Stimulated activated CD8-positive, alpha-beta memory T cell treated with anti-CD3 and anti-CD28 coated beads, Interleukin-7, amount 100 ng/mL, for 48 hours (primary cell): ENCODE measurements around the gene NINJ1.
"Not testable (repeated sequence)": the region's sequence is repeated elsewhere in the genome, so short reads cannot be mapped to it uniquely, and the experiment has no call there.

Source experiments
- DNase-seq, 2 donors: peaks; one replicate each; pipeline ENCODE4 v3.0.0-alpha.2; 2020; ENCODE audit warnings: low read depth in 1 of 2; ENCODE audit errors: extremely low read depth in 1 of 2

Gene NINJ1

DNA sequence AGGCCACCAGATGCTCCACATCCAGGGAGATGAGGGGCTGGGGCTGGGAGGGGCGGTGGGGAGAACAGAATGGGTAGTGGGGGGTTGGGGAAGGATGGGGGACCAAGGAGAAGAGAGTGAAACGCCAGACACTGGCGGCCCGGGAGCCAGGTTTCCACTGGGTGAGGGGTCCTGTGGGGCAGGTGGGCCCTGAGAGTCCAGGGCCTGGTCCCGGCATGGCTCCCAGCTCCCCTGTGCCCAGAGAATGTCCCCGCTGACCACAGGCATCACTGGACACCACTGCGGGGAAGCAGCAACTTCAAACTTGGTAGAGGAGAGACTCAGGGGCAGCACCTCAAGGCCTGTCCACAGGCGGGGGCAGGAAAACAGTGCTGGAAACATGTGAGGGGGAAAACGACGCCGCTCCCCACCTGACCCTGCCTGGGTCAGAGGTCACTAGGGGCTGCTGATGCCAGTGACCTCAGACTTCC, 13.2 kb downstream of the NINJ1 start:
- no peak for DNase-seq

DNA sequence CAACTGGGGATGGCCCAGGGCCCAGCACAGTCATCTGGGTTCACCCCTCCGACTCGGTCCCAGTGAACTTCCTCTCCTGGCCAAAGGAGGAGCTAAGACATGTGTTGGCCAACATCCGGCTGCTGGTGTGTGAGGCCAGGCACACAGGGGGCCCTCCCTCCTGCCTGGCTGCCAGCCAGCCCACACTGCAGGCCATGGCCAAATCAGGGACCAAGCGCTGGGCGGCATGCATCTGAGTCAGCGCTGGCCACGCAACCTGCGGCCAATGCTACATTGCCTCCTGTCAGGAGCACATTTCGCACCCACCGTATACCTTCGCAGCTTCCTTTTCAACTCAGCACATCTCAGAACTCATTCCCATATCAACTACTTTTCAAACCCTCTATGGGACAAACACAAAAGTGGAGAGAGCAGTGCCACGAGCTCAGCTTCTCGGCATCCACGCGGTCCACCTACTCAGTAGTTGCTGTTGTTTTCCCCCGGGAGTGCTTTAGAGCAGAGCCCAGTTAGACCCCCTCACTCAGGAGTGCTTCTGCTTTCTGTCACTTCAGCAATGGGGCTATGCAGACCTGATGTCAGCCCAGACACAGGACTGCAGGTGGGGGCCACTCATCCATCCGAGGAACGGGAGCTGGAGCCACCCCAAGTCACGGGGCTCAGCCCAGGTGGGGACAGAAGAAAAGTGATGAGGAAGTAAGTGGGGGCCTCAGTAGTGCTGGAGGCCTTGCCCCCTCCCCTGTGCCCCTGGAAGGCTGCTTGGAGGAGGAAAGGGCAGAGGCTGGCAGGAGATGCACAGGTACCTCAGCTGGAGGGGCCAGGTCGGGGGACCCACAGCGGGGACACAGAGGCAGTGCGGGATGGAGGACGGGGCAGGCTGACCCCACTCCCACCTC, 13.9 kb downstream of the NINJ1 start:
- DNase-seq = peak in 1 of 2 donors; percentile 19

DNA sequence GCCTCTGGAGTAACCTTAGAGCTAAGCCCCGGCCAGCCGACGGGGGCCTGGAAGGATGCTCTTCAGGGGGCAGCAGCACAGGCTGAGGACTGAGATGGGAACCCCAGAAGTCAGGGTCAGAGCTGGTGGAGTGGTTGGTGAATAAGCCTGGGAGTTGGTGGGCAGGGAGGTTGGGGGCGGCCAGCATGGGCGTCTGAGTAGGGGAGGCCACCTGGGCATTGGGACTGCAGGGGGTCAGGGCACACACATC, 14.4 kb downstream of the NINJ1 start:
- DNase-seq = no peak

DNA sequence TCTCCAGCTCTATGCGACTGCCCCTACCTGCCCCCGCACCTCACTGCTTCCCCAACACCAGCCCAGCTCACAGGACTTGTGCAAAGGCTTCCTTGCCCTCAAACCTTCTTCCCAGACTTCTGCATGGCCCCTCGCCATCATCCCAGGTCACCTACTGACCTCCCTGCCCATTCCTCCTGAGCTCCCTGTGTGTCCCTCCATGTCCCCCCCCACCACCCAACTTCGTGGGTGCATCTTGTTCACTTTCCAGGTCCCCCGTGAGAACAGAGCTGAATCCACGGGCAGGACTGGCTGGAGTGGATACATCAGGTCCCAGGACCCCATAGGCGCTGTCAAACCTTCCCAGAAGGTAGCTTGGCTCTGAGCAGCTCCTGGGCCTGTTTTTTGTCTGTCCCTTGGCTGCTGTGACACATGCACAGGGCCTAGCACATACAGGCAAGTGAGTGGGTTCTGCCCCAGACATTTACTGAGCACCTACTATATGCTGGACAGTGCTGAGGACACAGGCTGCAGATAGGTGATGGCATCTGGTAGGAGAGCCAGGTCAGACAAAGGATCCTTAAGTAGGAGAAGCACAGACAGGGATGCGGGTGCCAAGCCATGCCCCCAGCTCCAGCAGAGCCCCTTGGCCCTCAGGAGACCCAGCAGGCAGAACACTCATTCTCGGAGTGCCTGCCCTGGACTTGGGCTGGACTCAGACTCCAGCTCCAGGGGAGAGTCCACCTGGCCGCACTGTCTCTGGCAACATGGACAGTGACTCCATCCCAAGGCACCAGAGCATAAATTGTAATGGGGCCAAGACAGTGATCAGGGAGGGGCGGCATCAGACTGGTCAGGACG, 15.0 kb downstream of the NINJ1 start:
- no peak for DNase-seq

DNA sequence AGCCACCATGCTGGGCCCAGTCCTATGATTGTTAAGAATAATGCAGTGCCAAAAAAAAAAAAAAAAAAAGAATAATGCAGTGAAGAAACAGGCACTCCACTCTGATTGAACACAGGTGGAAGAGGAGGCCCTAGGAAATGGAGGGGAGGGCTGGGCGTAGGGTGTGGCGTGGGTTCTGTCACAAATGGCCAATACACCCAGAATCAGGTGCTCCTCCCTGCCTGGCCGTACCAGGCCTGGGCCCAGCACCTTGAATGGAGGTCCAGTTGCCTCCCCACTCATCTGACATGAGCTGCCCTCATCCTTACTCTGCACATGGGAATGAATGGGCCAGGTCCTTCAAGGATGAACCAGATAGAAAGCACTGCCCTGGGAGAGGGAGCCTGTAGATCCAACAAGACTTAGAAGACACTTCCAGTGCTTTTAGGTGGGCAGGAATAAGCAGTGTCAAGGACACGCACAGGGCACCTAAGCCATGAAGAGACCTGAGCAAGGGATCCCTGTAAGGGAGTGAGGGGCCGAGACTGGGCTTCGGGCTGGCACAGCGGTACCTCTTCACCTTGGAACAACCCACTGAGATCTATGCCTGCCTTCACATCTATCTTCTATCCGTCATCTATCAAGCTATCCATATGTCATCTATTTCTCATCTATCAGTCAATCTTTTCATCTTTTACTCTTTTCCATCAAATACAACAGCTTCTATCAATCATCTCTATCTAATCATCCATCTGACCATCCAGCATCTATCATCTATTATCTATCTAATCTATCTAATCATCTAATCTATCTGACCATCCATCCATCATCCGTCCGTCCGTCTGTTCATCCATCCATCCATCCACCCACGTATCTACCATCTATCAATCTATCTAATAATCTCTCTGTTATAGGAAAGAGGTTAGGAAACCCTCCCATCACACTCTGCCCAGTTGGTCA, 15.9 kb downstream of the NINJ1 start:
- DNase-seq = no peak

DNA sequence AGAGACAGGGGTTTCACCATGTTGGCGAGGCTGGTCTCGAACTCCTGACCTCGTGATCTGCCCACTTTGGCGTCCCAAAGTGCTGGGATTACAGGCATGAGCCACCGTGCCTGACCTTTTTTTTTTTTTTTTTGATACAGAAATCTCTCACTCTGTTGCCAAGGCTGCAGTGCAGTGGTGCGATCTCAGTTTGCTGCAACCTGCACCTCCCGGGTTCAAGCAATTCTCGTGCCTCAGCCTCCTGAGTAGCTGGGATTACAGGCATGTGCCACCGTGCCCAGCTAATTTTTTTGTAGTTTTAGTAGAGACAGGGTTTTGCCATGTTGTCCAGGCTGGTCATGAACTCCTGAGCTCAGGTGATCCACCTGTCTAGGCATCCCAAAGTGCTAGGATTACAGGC, 16.5 kb downstream of the NINJ1 start:
- DNase-seq = not testable (repeated sequence)

DNA sequence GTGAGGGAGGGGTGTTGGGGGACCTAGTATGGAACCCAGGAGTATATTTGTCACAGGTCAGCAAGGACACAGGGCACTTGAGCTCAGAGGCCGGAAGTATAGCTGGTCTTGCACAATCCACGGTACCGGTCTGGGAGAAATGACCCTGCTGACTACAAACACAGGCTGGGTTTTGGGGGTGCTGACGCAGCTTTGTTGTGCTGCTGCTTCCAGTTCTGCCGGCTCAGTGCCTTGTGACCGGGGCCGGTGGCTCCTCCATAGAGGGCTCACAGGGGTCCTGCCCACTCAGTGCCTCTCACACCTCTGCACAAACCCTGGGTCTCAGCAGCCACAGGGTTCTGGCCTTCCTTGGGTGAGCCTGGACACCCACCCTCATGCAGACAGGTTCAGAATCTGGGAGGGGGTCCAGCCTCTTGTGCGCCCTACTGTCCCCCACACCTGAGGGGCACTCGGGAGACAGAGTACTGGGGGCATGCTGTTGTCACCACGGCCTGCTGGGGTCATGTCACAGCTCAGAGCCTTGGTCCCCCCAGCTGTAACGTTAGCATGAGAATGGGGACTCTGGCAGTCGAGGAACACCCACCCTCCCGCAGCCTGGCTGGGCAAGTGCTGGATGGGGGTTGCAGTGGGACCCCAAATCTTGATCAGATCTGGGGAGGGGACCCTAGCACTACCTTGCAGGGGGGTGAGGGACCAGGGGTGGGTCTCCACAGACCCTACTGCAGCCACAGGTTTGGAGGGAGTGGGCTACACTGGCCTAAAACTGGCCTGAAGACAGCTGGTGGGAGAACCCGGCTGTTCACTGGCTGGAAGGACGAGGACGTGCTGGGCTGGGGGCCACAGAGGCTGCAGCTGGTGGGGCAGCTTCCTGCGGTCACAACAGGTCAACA, 17.7 kb downstream of the NINJ1 start:
- DNase-seq = no peak

DNA sequence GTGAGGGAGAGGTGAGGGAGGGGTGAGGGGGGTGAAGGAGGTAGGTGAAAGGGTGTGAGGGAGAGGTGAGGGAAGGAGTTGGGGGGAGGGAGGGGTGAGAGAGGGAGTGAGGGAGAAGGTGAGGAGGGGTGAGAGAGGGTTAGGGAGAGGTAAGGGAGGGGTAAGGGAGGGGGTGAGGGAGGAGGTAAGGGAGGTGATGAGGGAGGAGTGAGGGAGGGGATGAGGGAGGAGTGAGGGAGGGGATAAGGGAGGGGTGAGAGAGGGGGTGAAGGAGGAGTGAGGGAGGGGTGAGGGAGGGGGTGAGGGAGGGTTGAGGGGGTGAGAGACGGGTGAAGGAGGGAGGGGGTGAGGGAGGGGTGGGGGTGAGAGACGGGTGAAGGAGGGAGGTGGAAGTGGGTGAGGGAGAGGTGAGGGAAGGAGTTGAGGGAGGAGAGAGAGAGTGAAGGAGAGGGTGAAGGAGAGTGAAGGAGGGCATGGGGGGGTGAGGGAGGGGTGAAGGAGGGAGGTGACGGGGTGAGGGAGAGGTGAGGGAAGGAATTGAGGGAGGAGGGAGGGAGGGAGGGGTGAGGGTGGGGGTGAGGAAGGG, 18.5 kb downstream of the NINJ1 start:
- no peak for DNase-seq

DNA sequence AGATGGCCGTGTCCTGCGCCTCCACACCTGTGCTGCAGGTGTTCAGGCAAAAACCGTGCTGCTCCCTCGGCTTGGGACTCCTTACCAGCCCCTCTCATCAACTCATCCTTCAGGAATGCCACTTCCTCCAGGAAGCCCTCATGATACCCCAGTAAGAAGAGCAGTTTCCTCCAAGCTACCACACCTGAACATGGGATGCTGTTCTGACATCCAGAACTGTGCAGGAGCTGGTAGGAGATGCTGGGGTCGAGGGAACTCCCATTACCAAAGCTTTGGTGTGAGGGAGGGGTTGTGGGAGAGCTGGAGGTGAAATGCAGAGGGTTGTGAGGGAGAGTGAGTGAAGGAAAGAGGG, 19.1 kb downstream of the NINJ1 start:
- no peak for DNase-seq

DNA sequence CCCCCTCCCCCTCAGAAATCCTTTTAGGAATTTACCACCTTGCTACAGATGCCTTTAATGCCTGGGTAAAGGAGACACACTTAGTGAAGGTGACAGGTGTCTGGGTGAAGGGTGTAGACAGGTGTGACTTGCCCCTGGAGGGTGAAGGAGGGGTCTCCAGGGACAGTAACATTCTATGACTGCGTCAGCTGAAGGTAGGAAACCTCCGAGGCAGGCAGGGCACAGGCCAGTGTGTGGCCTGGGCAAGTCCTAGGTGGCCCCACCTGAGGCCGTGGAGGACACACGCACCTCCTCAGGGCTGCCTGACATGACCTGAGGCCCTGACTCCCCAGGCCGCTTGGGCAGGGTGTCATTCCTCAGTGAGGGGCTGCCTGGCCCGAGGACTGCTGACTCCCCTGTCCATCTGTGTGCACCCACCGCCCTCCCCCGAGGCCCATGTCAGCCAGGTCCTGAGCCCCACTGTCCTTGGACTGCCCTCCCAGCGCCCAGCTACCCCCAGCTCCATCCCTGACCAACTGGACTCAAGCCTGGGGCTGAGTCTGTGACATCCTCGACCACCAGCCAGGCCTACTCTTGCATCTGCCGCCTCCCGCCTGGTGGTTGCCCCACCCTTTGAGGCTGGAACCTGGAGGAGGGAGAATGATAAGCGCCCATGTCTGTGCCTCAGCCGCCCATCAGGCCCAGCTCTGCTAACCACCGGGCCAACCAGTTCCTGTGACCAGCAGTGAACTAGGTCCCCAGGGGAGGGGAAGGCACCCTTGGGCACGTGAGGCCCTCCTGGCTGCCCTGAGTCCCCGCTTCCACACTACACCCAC, 19.7 kb downstream of the NINJ1 start:
- DNase-seq = no peak

DNA sequence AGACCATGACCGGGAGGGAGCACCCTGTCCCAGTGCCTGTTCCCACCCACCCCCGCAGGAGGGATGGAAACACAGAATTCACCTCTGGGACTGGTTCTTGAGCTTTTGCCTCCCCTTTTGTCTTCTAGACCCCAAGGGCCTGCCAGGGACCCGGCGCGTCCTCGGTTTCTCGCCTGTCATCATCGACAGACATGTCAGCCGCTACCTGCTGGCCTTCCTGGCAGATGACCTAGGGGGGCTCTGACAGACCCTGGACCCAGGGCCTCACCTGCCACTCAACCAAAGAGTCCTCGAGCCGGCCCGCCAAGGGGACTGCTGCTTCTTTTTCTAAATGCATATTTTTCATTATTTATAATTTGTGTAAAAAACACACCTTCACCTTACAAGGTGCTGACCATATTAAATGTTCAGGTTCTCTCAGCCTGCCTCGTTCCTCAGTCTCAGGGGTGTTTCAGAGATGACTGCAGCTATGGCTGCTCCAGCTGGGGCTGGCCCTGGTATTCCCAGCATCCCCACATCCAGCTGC, 21.1 kb downstream of the NINJ1 start:
- no peak for DNase-seq

DNA sequence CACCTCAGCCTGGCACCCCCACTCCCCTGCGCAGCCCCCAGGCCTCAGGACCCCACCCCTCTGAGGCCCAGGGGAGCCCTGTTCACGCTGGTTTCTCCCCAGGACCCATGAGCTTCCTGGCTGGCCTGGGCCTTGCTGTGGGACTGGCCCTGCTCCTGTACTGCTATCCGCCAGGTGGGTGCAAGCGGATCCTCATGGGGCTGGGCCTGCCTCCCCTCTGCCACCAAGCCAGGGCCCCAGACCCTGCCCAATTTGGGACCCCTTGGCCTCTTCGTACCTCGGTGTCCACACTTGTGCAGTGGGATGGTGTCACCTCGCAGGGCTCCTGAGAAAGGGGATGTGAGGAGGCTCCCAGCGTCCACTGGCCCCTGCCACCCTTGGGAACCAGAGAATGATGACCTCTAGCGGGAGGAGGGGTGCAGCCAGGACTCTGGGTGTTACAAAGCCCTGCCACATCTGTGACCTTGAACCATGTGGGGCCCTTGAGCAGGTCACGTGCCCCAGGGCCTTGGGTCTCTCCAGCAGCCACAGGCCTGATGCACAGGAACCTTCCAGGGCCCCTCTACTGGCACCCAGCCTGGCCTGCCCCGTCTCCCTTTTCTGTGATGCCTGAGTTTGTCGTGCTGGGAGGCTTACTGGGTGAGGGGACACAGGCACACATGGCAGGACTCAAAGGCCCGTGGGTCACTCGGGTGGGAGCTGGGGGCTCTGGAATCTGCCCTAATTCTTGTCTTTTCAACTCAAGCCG, 21.8 kb downstream of the NINJ1 start:
- DNase-seq = no peak

DNA sequence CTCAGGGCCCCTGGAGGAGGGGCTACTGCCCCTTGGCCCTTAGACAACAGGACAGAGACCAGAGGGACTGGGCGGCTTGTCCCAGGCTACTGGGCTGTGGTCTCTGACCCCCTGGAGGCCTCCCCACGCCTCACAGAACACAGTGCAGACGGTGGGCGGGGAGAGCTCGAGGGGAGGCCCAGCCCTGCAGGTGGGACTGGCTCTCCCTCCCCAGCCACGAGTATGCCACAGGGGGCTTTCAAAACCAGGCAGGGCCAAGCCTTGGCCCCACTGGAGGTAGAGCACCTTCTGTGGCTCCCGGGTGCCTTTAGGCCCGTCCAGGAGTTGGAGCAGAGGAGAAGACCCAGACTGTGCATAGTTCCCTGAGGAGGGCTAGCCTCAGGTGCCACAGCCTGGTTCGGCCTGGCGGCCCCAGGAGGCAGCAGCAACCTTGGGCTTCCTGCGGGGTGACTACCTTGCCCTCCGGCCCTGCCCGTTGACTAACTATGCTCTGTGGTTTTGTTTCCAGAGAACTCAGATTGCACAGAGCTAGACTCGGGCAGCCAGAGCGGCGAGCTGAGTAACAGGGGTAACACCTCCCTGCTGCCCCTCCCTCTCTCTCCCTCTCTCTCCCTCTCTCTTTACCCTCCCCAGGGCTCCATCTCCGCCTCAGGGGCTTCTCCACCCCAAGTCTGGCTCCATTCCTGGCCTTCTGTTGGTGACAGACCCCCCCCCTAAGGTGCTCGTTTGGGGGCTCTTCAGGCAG, 22.5 kb downstream of the NINJ1 start:
- peak in 1 of 2 donors; percentile 59 for DNase-seq

DNA sequence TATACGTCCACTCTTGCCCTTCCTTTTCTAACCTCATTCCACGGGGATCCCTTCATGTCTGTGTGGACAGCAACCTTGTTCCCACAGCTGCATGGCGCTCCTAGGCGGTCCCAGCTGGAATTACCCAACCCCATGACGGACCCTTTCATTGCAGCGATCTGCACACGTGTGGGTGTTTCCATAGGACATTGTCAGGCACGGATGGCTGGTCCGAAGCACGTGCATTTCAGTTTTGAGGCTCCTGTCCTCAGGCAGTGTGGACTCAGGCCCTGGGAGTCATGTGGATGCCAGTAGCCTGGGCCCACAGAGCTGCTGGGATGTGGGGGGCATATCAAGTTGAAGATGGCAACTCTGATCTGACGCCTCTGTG, 23.1 kb downstream of the NINJ1 start:
- no peak for DNase-seq

DNA sequence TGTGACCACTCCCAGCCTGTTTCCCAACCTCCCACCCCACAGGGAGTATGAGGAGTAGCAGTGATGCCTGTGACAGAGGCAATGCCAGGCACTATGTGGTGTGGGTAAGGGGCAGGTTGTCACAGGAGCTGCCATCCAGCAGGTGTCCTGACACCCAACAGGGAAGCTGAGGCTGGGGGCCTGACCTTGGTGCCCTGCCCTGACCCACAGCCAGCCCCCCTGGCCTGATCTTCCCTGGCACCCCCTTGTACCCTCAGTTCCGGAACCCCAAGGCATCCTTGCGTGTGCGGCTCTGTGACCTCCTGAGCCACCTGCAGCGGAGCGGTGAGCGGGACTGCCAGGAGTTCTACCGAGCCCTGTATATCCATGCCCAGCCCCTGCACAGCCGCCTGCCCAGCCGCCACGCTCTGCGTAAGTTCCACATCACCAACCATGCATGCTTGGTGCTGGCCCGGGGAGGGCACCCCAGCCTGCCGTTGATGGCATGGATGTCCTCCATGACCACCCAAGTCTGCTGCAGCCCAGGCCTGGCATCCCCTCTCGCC, 23.7 kb downstream of the NINJ1 start:
- DNase-seq = no peak

DNA sequence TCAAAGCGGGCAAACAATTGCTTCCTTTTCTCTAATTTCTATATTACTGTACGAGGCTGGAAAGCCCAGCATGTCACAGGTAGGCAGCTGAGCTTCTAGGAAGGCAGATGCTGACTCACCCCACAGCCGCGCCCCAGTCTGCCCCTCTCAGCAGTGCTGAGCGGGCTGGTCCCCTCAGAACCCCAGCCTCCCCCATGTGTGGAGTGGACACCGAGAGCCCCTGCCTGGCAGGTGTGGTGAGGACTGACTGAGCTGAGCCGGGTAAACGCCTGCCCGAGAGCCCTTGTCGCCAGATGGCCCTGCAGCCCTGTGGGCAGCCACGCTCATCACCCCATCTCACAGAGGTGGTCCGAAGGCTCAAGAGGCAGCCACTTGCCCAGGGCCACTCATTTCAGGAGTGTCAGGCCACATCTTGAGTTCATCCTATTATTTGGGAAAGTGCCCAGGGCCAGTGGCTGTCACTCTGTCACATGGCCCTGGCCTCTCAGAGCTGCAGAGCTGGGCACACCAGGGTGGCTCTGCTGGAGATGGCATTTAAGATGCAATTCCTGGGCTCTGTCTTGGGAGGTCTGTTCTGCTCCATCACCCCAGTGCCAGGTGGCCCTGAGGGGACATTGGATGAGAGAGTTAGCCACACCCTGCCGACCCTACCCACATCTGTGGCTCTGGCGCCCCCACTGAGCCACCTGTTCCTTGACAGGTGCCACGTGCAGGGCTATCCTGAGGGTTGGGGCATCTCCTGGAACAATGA, 25.6 kb downstream of the NINJ1 start:
- peak in 1 of 2 donors; percentile 68 for DNase-seq
